Hematopoietic multipotent progenitor cell (in vitro differentiated cells): ENCODE data around the gene GNAT1. TPM values are rescaled to one million over a fixed set of nuclear protein-coding genes. Genes with fewer than 3 reads are reported as not detected.
"Not testable (repeated sequence)": the region's sequence is repeated elsewhere in the genome, so short reads cannot be mapped to it uniquely, and the experiment has no call there.

Source experiments
- DNase-seq, 3 donors: peaks; one replicate each; pipeline ENCODE4 v3.0.0-alpha.2; 2011 to 2015; ENCODE audit warnings: low read depth in 2 of 3, low spot score in 2 of 3
- total RNA-seq: library from RNA; depleted of rRNA; stranded (reverse); fragments of >200 nt; gene quantifications from one replicate; pipeline ENCODE4 v1.2.3, GENCODE V29; 2012

Gene GNAT1
- total RNA-seq, 1 donor, result not detected

GRCh38 chr3:50217681-50218080 lies 26.3 kb downstream of the GNAT1 start:
- no peak for DNase-seq

- no peak for DNase-seq
Observed at GRCh38 chr3:50218448-50218847, 27.0 kb downstream of the GNAT1 start.

- no peak for DNase-seq
Observed at GRCh38 chr3:50219285-50219684, 27.9 kb downstream of the GNAT1 start.

- no peak for DNase-seq
Observed at GRCh38 chr3:50220109-50220508, 28.7 kb downstream of the GNAT1 start.

- no peak for DNase-seq
Observed at GRCh38 chr3:50221051-50221410, 29.6 kb downstream of the GNAT1 start.

- DNase-seq, result no peak
Observed at GRCh38 chr3:50221411-50222168, 30.2 kb downstream of the GNAT1 start.

- no peak for DNase-seq
Observed at GRCh38 chr3:50222169-50222528, 30.7 kb downstream of the GNAT1 start.

GRCh38 chr3:50224639-50225038 lies 33.2 kb downstream of the GNAT1 start:
- DNase-seq, result no peak

GRCh38 chr3:50226888-50227389 lies 35.5 kb downstream of the GNAT1 start:
- DNase-seq, result peak; percentile 36 to 52 (median 40)

GRCh38 chr3:50227390-50228183 lies 36.2 kb downstream of the GNAT1 start:
- DNase-seq, result peak; percentile 78 to 89 (median 85)

GRCh38 chr3:50228184-50228763 lies 36.9 kb downstream of the GNAT1 start:
- DNase-seq, result not testable (repeated sequence)

- DNase-seq, result no peak
Observed at GRCh38 chr3:50229490-50229889, 38.1 kb downstream of the GNAT1 start.

- DNase-seq, result no peak
Observed at GRCh38 chr3:50230104-50230793, 38.8 kb downstream of the GNAT1 start.

- no peak for DNase-seq
Observed at GRCh38 chr3:50230794-50231125, 39.4 kb downstream of the GNAT1 start.

- no peak for DNase-seq
Observed at GRCh38 chr3:50231581-50231980, 40.2 kb downstream of the GNAT1 start.

GRCh38 chr3:50232303-50232702 lies 40.9 kb downstream of the GNAT1 start:
- DNase-seq, result no peak

- DNase-seq, result no peak
Observed at GRCh38 chr3:50233176-50233575, 41.8 kb downstream of the GNAT1 start.

GRCh38 chr3:50235716-50236483 lies 44.5 kb downstream of the GNAT1 start, which contains the start of gene GNAI2:
Gene GNAI2 (plus strand): TSS chr3:50236204. CDS start chr3:50236336, 132 bp downstream.
- DNase-seq, result peak; percentile 90 to 99 (median 99)

- DNase-seq, result no peak
Observed at GRCh38 chr3:50236484-50237132, 45.2 kb downstream of the GNAT1 start.
